GM21360 (cell line): ENCODE data around the gene CREBZF.
"Not testable (repeated sequence)": the region's sequence is repeated elsewhere in the genome, so short reads cannot be mapped to it uniquely, and the experiment has no call there.

ENCODE experiments used
- ATAC-seq: cut with Tn5 transposase; IDR thresholded peaks from one replicate; pipeline ENCODE4 v1.9.1; 2021; ENCODE audit warnings: mild to moderate bottlenecking, moderate library complexity; ENCODE audit not compliant: unreplicated experiment

The CREBZF gene

DNA sequence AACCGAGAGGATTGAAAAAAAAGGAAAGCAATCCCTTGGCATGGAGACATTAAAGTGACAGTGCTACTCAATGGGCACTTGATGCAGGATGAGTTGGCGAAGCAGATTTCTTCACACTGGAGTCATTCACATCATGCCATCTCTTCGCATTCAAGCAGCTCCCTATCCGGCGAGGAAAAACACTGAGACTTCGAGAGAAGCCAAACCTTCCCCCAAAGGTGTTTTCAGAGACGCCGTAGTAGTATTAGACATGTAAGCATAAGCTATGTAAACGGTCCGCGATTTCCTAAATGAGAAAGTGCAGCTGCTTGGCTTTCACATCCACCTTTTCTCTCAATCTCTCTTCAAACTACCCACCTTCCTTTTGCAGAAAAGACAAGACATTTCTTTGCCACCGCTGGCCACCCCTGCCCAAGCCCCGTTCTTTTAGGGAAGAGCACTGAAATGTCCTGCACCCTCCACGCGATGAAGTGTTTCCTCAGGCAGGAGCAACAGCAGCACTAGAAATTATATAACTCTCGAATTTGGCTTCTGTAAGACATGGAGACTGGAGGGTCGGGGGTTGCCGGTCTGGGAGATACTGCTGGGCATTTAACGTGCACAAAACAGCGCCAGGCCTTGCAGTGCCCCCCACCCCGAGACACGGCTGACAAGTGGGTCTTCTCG is 37.5 kb downstream of the CREBZF start, which contains the start of gene DLG2:
Gene DLG2, minus strand, starts transcription at position 13 of the 666 bp plus-strand sequence.
- ATAC-seq: peak; percentile 0

DNA sequence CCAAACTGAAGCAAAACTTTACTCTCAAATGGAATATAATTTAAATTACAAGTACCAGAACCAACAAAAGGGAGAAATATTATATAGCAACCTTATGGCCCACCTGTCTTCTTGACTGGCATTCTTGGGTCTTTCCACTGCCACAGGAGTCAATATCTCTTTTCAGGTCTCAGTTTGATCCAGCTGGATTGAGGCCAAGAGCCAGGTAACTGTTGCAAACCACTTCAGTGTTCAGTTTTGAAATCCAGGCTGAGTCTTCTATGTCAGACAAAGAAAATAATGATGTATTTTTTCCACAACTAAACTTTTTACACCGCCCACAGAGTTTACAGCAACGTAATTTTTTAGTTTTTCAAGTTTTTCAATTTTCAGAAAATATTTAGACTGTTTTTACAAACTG is 38.4 kb downstream of the CREBZF start:
- ATAC-seq: no peak

DNA sequence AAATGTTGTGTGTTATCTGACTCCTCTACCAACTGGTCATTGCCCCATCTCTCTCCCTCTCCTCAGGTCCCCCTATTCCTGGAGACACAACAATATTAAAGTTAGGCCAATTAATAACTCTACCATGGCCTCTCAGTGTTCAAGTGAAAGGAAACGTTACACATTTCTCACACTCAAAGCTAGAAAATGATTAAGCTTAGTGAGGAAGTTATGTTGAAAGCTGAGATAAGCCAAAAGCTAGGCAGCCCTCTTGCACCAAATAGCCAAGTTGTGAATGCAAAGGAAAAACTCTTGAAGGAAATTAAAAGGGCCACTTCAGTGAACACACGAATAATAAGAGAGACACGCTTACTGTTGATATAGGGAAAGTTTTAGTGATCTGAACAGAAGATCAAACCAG is 44.7 kb downstream of the CREBZF start:
- no peak for ATAC-seq

DNA sequence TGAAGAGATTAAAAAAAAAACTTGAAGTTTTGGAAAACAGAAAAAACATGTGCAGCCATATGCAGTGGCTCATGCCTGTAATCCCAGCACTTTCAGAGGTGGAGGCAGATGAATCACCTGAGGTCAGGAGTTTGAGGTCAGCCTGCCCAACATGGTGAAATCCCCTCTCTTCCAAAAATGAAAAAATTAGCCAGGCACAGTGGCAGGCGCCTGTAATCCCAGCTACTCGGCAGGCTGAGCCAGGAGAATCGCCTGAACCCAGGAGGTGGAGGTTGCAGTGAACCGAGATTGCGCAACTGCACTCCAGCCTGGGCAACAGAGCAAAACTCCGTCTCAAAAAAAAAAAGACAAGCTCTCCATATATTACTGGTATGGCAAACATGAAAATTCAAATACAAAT is 45.4 kb downstream of the CREBZF start:
- no peak for ATAC-seq

DNA sequence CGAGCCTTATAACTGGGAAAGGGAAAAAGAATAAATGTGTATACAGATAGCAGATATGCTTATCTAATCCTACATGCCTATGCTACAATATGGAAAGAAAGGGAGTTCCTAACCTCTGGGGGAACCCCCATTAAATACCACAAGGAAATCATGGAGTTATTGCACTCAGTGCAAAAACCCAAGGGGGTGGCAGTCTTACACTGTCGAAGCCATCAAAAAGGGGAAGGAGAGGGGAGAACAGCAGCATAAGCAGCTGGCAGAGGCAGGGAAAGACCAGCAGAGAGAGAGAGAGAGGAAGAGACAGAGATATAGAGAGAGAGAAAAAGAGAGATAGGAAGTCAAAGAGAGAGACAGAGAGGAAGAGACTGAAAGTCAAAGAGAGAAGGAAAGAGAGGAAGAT is 53.3 kb downstream of the CREBZF start:
- ATAC-seq: not testable (repeated sequence)
